DLD1 (cell line): Measurements from ENCODE around the gene KLK1.
"Not testable (repeated sequence)": the region's sequence is repeated elsewhere in the genome, so short reads cannot be mapped to it uniquely, and the experiment has no call there.

Experiments
- in situ Hi-C: cut with HindIII; loops from 2 replicates; pipeline ENCODE4 v1.10.0; 2017; ENCODE audit warnings: low sequenced_read_pairs

KLK1 gene

GRCh38 chr19:50794074-50794875 is 29.3 kb downstream of the KLK1 start:
- in situ Hi-C loops, result no loop called here

- in situ Hi-C loops, result no loop called here
Measured at GRCh38 chr19:50793558-50794065, 30.0 kb downstream of the KLK1 start.

- in situ Hi-C loops, result no loop called here
Measured at GRCh38 chr19:50792272-50793250, 31.0 kb downstream of the KLK1 start.

GRCh38 chr19:50791594-50792271 is 31.9 kb downstream of the KLK1 start:
- in situ Hi-C loops, result no loop called here

GRCh38 chr19:50790922-50791467 is 32.6 kb downstream of the KLK1 start:
- in situ Hi-C loops, result no loop called here

GRCh38 chr19:50790396-50790795 is 33.2 kb downstream of the KLK1 start, which contains the start of gene ACP4:
ACP4 (plus strand) TSS chr19:50790415; CDS start chr19:50790415, 0 bp downstream.
- in situ Hi-C loops, result no loop called here

- in situ Hi-C loops, result no loop called here
Measured at GRCh38 chr19:50785329-50785728, 38.3 kb downstream of the KLK1 start.

- in situ Hi-C loops, result no loop called here
Measured at GRCh38 chr19:50784710-50785109, 38.9 kb downstream of the KLK1 start.

GRCh38 chr19:50783848-50784152 is 39.8 kb downstream of the KLK1 start:
- in situ Hi-C loops, result not testable (repeated sequence)

- in situ Hi-C loops, result no loop called here
Measured at GRCh38 chr19:50780753-50781435, 42.7 kb downstream of the KLK1 start.

- in situ Hi-C loops, result no loop called here
Measured at GRCh38 chr19:50779504-50780457, 43.8 kb downstream of the KLK1 start.

- in situ Hi-C loops, result no loop called here
Measured at GRCh38 chr19:50778906-50779430, 44.6 kb downstream of the KLK1 start.

GRCh38 chr19:50777830-50778303 is 45.7 kb downstream of the KLK1 start:
- in situ Hi-C loops, result no loop called here

GRCh38 chr19:50777261-50777660 is 46.3 kb downstream of the KLK1 start:
- in situ Hi-C loops, result no loop called here

- in situ Hi-C loops, result no loop called here
Measured at GRCh38 chr19:50776131-50776530, 47.5 kb downstream of the KLK1 start.

- in situ Hi-C loops, result not testable (repeated sequence)
Measured at GRCh38 chr19:50773454-50773853, 50.1 kb downstream of the KLK1 start.

- in situ Hi-C loops, result not testable (repeated sequence)
Measured at GRCh38 chr19:50772912-50773311, 50.7 kb downstream of the KLK1 start.

GRCh38 chr19:50772476-50772875 is 51.1 kb downstream of the KLK1 start:
- in situ Hi-C loops, result no loop called here

- in situ Hi-C loops, result no loop called here
Measured at GRCh38 chr19:50770888-50771287, 52.7 kb downstream of the KLK1 start.
